Caco-2 (cell line): ENCODE results near the gene GLRX2. TPM values are rescaled to one million over a fixed set of nuclear protein-coding genes. Genes with fewer than 3 reads are reported as not detected.

Source experiments
- BruUV-seq: library from RNA; stranded (reverse); fragments of 400-500 nt; replicated peaks from 2 replicates; lab custom pipeline; 2021; lab: Mats Ljungman, UMichigan
- CTCF ChIA-PET: fragments of 300-600 bp; sonication (Branson Sonifier 250); formaldehyde crosslinking; loops from one replicate; lab custom pipeline; 2022; ENCODE audit warnings: antibody characterized with exemption; lab: Charles Lee
- POLR2A ChIA-PET: fragments of 300-600 bp; sonication (Branson Sonifier 250); formaldehyde crosslinking; loops from one replicate; lab custom pipeline; 2022; ENCODE audit warnings: antibody characterized with exemption; lab: Charles Lee
- DNase-seq, 2 experiments: peaks; one replicate each; pipeline versions ENCODE4 v3.0.0 to v3.0.0-alpha.2; 2020 to 2022
- H3K27me3 ChIP-seq: replicated peaks from 2 replicates; pipeline ENCODE4 v1.6.0; 2011; ENCODE audit warnings: low read length; ENCODE audit not compliant: control insufficient read depth, insufficient read depth
- H3K36me3 ChIP-seq: 2 replicates; pipeline ENCODE4 v1.5.1; 2011; ENCODE audit warnings: low read length; ENCODE audit not compliant: control insufficient read depth, insufficient read depth
- H3K4me1 ChIP-seq: fragments of 250-450 bp; sonication (Bioruptor Pico); 2 replicates; pipeline ENCODE4 v1.5.1; 2020; ENCODE audit warnings: mild to moderate bottlenecking
- H3K4me3 ChIP-seq: 2 replicates; pipeline ENCODE4 v1.5.1; 2011; ENCODE audit warnings: low read depth, mild to moderate bottlenecking, control low read depth, low read length
- H3K9me3 ChIP-seq: fragments of 250-450 bp; sonication (Bioruptor Pico); 2 replicates; pipeline ENCODE4 v1.5.1; 2020; ENCODE audit warnings: mild to moderate bottlenecking, moderate library complexity
- H3K27ac Mint-ChIP-seq: one replicate; pipeline ENCODE4 v1.8.0; 2022; ENCODE audit warnings: mixed read lengths; ENCODE audit not compliant: unreplicated experiment
- H3K27me3 Mint-ChIP-seq: one replicate; pipeline ENCODE4 v1.8.0; 2022; ENCODE audit warnings: mixed read lengths; ENCODE audit not compliant: insufficient read depth, unreplicated experiment
- H3K36me3 Mint-ChIP-seq: one replicate; pipeline ENCODE4 v1.8.0; 2022; ENCODE audit warnings: mild to moderate bottlenecking, mixed read lengths; ENCODE audit not compliant: insufficient read depth, unreplicated experiment
- H3K4me1 Mint-ChIP-seq: one replicate; pipeline ENCODE4 v1.8.0; 2022; ENCODE audit warnings: low read depth, mixed read lengths; ENCODE audit not compliant: unreplicated experiment
- H3K4me3 Mint-ChIP-seq: one replicate; pipeline ENCODE4 v1.8.0; 2022; ENCODE audit warnings: mild to moderate bottlenecking, moderate library complexity, mixed read lengths; ENCODE audit not compliant: unreplicated experiment
- H3K9me3 Mint-ChIP-seq: one replicate; pipeline ENCODE4 v1.8.0; 2022; ENCODE audit warnings: mixed read lengths; ENCODE audit not compliant: unreplicated experiment
- CTCF ChIP-seq, 2 experiments: fragments of 200-600 bp in 1 of 2; IDR thresholded peaks; 1 replicate in 1 of 2; 2 replicates in 1 of 2; pipeline versions ENCODE4 v1.5.1 to v1.8.0; 2011 to 2022; ENCODE audit warnings: antibody characterized with exemption in 1 of 2, control low read depth in 1 of 2, inconsistent platforms in 1 of 2, low read depth in 1 of 2, low read length in 1 of 2, mild to moderate bottlenecking in 1 of 2, moderate library complexity in 1 of 2; ENCODE audit not compliant: insufficient read depth in 1 of 2, severe bottlenecking in 1 of 2, unreplicated experiment in 1 of 2
- intact Hi-C: fragments of 100-400 bp; cut with micrococcal nuclease; formaldehyde crosslinking; loops from one replicate; pipeline ENCODE4 v1.10.0; 2022; ENCODE audit not compliant: unreplicated experiment
- total RNA-seq: library from RNA; stranded (reverse); gene quantifications from 2 replicates; pipeline ENCODE4 v1.2.3, GENCODE V29; 2022

Gene GLRX2
- total RNA-seq, 1 experiment from 2014 or later, result 20.7 TPM

- peaks cover 13% of the 10 kb centered on the region for H3K4me1 Mint-ChIP-seq
- ChIA-PET CTCF (no interaction called here), POLR2A (interaction anchor here (0.6 kb wide), 2 partner anchors 9 to 13 kb away, joined by 4 read pairs; no protein-coding TSS in a partner anchor)
- intact Hi-C loops, result no loop called here
- H3K27me3 Mint-ChIP-seq, result no peaks in the 10 kb centered on the region
- peaks cover 13% of the 10 kb centered on the region for H3K36me3 Mint-ChIP-seq
- H3K27me3 ChIP-seq, result no peaks in the 10 kb centered on the region
- H3K27ac Mint-ChIP-seq, result no peak overlapping the region
- peaks cover 8% of the 10 kb centered on the region; the same call in 1 of the 2 replicates for H3K4me1 ChIP-seq
- no peak for DNase-seq
- H3K4me3 ChIP-seq, result no peak overlapping the region
- H3K36me3 ChIP-seq, result no peaks in the 10 kb centered on the region
- H3K9me3 Mint-ChIP-seq, result no peaks in the 10 kb centered on the region
- no TSS peak for BruUV-seq
- TF ChIP-seq CTCF (IDR thresholded peaks at IDR 0.05; ENCODE audit: insufficient read depth in 1 of 2, low read depth in 1 of 2, low read length in 1 of 2, severe bottlenecking in 1 of 2, unreplicated experiment in 1 of 2), result no peak
- no peaks in the 10 kb centered on the region for H3K9me3 ChIP-seq
- H3K4me3 Mint-ChIP-seq, result no peak overlapping the region
Observed at GRCh38 chr1:193102662-193103061, 2.6 kb downstream of the GLRX2 start.

GRCh38 chr1:193094112-193094511, 11.1 kb downstream of the GLRX2 start:
- H3K36me3 Mint-ChIP-seq, result peaks cover 6% of the 10 kb centered on the region
- no peaks in the 10 kb centered on the region for H3K27me3 ChIP-seq
- H3K27me3 Mint-ChIP-seq, result no peaks in the 10 kb centered on the region
- no peaks in the 10 kb centered on the region for H3K9me3 Mint-ChIP-seq
- no peaks in the 10 kb centered on the region for H3K4me1 Mint-ChIP-seq
- H3K4me3 Mint-ChIP-seq, result no peak overlapping the region
- intact Hi-C loops, result no loop called here
- no peak overlapping the region for H3K27ac Mint-ChIP-seq
- no TSS peak for BruUV-seq
- CTCF ChIA-PET, result no interaction called here
- no peak for TF ChIP-seq CTCF (IDR thresholded peaks at IDR 0.05; ENCODE audit: insufficient read depth in 1 of 2, low read depth in 1 of 2, low read length in 1 of 2, severe bottlenecking in 1 of 2, unreplicated experiment in 1 of 2)
- no peaks in the 10 kb centered on the region for H3K4me1 ChIP-seq
- H3K9me3 ChIP-seq, result no peaks in the 10 kb centered on the region
- POLR2A ChIA-PET, result interaction anchor here (0.6 kb wide), 1 partner anchor 9 kb away, joined by 4 read pairs; no protein-coding TSS in a partner anchor
- no peaks in the 10 kb centered on the region for H3K36me3 ChIP-seq
- no peak for DNase-seq
- H3K4me3 ChIP-seq, result no peak overlapping the region

GRCh38 chr1:193090865-193091264, 14.3 kb downstream of the GLRX2 start:
- no peaks in the 10 kb centered on the region for H3K4me1 ChIP-seq
- H3K36me3 Mint-ChIP-seq, result peaks cover 12% of the 10 kb centered on the region
- CTCF ChIA-PET, result no interaction called here
- intact Hi-C loops, result no loop called here
- TSS peak; percentile 7 for BruUV-seq
- H3K4me1 Mint-ChIP-seq, result no peaks in the 10 kb centered on the region
- no peaks in the 10 kb centered on the region for H3K36me3 ChIP-seq
- H3K9me3 ChIP-seq, result no peaks in the 10 kb centered on the region
- H3K27ac Mint-ChIP-seq, result no peak overlapping the region
- H3K4me3 ChIP-seq, result no peak overlapping the region
- TF ChIP-seq CTCF (IDR thresholded peaks at IDR 0.05; ENCODE audit: insufficient read depth in 1 of 2, low read depth in 1 of 2, low read length in 1 of 2, severe bottlenecking in 1 of 2, unreplicated experiment in 1 of 2), result no peak
- POLR2A ChIA-PET, result no interaction called here
- no peaks in the 10 kb centered on the region for H3K27me3 Mint-ChIP-seq
- H3K9me3 Mint-ChIP-seq, result no peaks in the 10 kb centered on the region
- no peak overlapping the region for H3K4me3 Mint-ChIP-seq
- H3K27me3 ChIP-seq, result no peaks in the 10 kb centered on the region
- DNase-seq, result no peak
